ENCODE measurements around the gene EEF1AKMT4. TPM values are rescaled to one million over a fixed set of nuclear protein-coding genes. Genes with fewer than 3 reads are reported as not detected.

EEF1AKMT4 gene
- 10 to 100 TPM in 2 of 4 donors, 1 to 10 TPM in 2; 5.7 to 14.6 (median 8.5) TPM for total RNA-seq

GRCh38 chr3:184249412-184250166, at the start of gene EEF1AKMT4:
TSS of gene EEF1AKMT4 (plus strand) at chr3:184249672. CDS start at chr3:184249695, 23 bp downstream.
- TF ChIP-seq, protein P1, sequence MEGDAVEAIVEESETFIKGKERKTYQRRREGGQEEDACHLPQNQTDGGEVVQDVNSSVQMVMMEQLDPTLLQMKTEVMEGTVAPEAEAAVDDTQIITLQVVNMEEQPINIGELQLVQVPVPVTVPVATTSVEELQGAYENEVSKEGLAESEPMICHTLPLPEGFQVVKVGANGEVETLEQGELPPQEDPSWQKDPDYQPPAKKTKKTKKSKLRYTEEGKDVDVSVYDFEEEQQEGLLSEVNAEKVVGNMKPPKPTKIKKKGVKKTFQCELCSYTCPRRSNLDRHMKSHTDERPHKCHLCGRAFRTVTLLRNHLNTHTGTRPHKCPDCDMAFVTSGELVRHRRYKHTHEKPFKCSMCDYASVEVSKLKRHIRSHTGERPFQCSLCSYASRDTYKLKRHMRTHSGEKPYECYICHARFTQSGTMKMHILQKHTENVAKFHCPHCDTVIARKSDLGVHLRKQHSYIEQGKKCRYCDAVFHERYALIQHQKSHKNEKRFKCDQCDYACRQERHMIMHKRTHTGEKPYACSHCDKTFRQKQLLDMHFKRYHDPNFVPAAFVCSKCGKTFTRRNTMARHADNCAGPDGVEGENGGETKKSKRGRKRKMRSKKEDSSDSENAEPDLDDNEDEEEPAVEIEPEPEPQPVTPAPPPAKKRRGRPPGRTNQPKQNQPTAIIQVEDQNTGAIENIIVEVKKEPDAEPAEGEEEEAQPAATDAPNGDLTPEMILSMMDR (IDR thresholded peaks at IDR 0.05 in 4 of 5, conservative IDR thresholded peaks at IDR 0.05 in 1 of 5) = peak; percentile 39 to 68 (median 59)
- TF ChIP-seq POLR2A (IDR thresholded peaks at IDR 0.05) = peak; percentile 55 to 59
- in situ Hi-C loops (cut with MboI; ENCODE audit: low sequenced_read_pairs in 4 of 4) = loop anchor here in 2 of 4 donors (10.0 to 25.0 kb wide), 3 partner anchors 105 to 362 kb away; partner anchors contain the start of genes PARL (in 2 of the 2) and EIF2B5 (in 1 of the 2)
- H3K27ac ChIP-seq = peak within 1 kb of the TSS; percentile 91 to 95 (median 94)
- H3K4me1 ChIP-seq = peaks cover 17 to 20% of the 10 kb centered on the region in 2 donors
- ATAC-seq (peak; percentile 91 to 94), DNase-seq (peak; percentile 95 to 97)
- intact Hi-C loops (cut with DNase I; ENCODE audit: low total_unique reads) = loop anchor here (1.0 to 5.0 kb wide), 11 partner anchors 21 to 365 kb away; partner anchors contain the start of genes ABCC5, ABCF3, AP2M1 and DVL3
- H3K9me3 ChIP-seq = no peaks in the 10 kb centered on the region
- H3K4me3 ChIP-seq = peak within 1 kb of the TSS; percentile 85 to 95 (median 90)
- peaks cover 0 to 16% of the 10 kb centered on the region in 2 donors for H3K36me3 ChIP-seq
- H3K27me3 ChIP-seq = no peaks in the 10 kb centered on the region

DNA sequence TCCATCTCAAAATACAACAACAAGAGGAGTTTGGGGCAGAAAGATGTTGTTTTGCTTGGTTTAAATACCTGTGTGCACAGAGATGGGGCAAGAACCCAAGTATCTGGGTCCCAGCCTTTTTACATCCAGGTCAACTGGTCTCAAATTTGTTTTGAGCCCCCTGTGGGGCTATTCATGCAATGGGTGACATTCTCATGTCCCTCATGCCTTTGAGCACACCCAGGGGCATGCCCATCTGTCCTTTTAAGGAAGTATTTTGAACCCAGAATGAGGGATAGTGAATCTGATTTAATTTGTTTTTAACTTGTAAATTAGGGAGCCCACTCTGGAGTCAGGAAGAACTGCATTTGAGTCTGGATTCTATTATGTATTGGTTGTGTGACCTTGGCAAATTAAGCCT, 48.6 kb upstream of the EEF1AKMT4 start:
- in situ Hi-C loops (cut with MboI; ENCODE audit: low sequenced_read_pairs in 4 of 4) (no loop called here), intact Hi-C loops (cut with DNase I; ENCODE audit: low total_unique reads) (no loop called here)
- no peak overlapping the region for H3K4me3 ChIP-seq

DNA sequence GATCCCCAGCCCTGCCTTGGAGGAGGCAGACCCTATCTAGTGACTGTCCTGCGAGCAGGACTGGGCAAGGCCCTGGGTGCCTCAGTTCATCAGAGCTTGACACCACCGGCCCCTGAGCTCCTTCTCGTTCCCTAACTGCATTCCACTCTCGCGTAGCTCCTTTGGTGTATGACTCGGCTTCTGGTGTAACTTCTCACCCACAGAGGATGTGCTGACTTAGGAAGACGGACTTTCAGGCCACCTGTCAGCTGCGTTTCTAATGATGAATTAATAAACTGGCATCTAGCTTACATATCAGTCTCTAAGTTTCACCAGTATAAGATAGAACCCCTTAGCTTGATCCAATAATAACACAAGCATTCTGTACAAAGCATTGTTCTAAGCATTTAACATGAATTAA, 45.9 kb upstream of the EEF1AKMT4 start:
- H3K36me3 ChIP-seq = no peaks in the 10 kb centered on the region
- H3K4me1 ChIP-seq = no peaks in the 10 kb centered on the region
- TF ChIP-seq, protein P1 (IDR thresholded peaks at IDR 0.05 in 4 of 5, conservative IDR thresholded peaks at IDR 0.05 in 1 of 5) = no peak
- TF ChIP-seq POLR2A (IDR thresholded peaks at IDR 0.05) = no peak

More for the DNA sequence above, 48.6 kb upstream of the EEF1AKMT4 start:
- H3K9me3 ChIP-seq = no peaks in the 10 kb centered on the region
- no peak for ATAC-seq
- H3K36me3 ChIP-seq = peaks cover 0 to 1% of the 10 kb centered on the region in 2 donors
- no peaks in the 10 kb centered on the region for H3K27me3 ChIP-seq
- TF ChIP-seq, protein P1 (IDR thresholded peaks at IDR 0.05 in 4 of 5, conservative IDR thresholded peaks at IDR 0.05 in 1 of 5) = no peak
- TF ChIP-seq POLR2A (IDR thresholded peaks at IDR 0.05) = no peak
- no peak for DNase-seq
- no peaks in the 10 kb centered on the region for H3K4me1 ChIP-seq
- H3K27ac ChIP-seq = no peak overlapping the region

GRCh38 chr3:184209146-184209923, 40.1 kb upstream of the EEF1AKMT4 start:
- TF ChIP-seq POLR2A (IDR thresholded peaks at IDR 0.05) = no peak
- TF ChIP-seq, protein P1 (IDR thresholded peaks at IDR 0.05 in 4 of 5, conservative IDR thresholded peaks at IDR 0.05 in 1 of 5) = no peak
- no peaks in the 10 kb centered on the region for H3K36me3 ChIP-seq
- DNase-seq (no peak), ATAC-seq (peak in 1 of 2 donors; percentile 39)
- H3K4me3 ChIP-seq = no peak overlapping the region
- no peak overlapping the region for H3K27ac ChIP-seq
- in situ Hi-C loops (cut with MboI; ENCODE audit: low sequenced_read_pairs in 4 of 4) = no loop called here
- H3K27me3 ChIP-seq = no peaks in the 10 kb centered on the region
- intact Hi-C loops (cut with DNase I; ENCODE audit: low total_unique reads) = no loop called here
- no peaks in the 10 kb centered on the region for H3K4me1 ChIP-seq
- no peaks in the 10 kb centered on the region for H3K9me3 ChIP-seq

More for the DNA sequence above, 45.9 kb upstream of the EEF1AKMT4 start:
- no peaks in the 10 kb centered on the region for H3K9me3 ChIP-seq
- ATAC-seq = no peak
- H3K27ac ChIP-seq = no peak overlapping the region
- intact Hi-C loops (cut with DNase I; ENCODE audit: low total_unique reads) (no loop called here), in situ Hi-C loops (cut with MboI; ENCODE audit: low sequenced_read_pairs in 4 of 4) (no loop called here)
- H3K4me3 ChIP-seq = no peak overlapping the region
- no peaks in the 10 kb centered on the region for H3K27me3 ChIP-seq
- DNase-seq = no peak

Measured in gastrocnemius medialis (tissue), 4 donors.